ENCODE results near the gene INPP5J.

GRCh38 chr22:31143038-31143437 lies 20.3 kb downstream of the INPP5J start:
- TF ChIP-seq CTCF (IDR thresholded peaks at IDR 0.05; ENCODE audit: poor library complexity, severe bottlenecking) (no peak), REST (IDR thresholded peaks at IDR 0.05; ENCODE audit: borderline replicate concordance) (no peak), POLR2AphosphoS5 (IDR thresholded peaks at IDR 0.05) (no peak)
